GM21529 (cell line): ENCODE data around the gene SRD5A1.

Experiments used
- ATAC-seq: cut with Tn5 transposase; IDR thresholded peaks from one replicate; pipeline ENCODE4 v1.9.1; 2021; ENCODE audit not compliant: unreplicated experiment

The SRD5A1 gene

GRCh38 chr5:6632888-6633468 lies at the start of gene SRD5A1, which contains the start of gene NSUN2:
TSS of gene SRD5A1 (plus strand) at chr5:6633440. CDS start at chr5:6633577, 137 bp downstream.
TSS of gene NSUN2 (minus strand) at chr5:6633044. CDS start at chr5:6632979, 65 bp downstream.
- peak; percentile 90 for ATAC-seq

- no peak for ATAC-seq
These were observed 49.1 kb upstream of the SRD5A1 start for GRCh38 chr5:6584101-6584645.

GRCh38 chr5:6584727-6585126 lies 48.5 kb upstream of the SRD5A1 start:
- no peak for ATAC-seq

GRCh38 chr5:6585168-6585567 lies 48.1 kb upstream of the SRD5A1 start:
- ATAC-seq: no peak

- no peak for ATAC-seq
These were observed 47.1 kb upstream of the SRD5A1 start for GRCh38 chr5:6585939-6586646.

GRCh38 chr5:6586647-6587042 lies 46.6 kb upstream of the SRD5A1 start:
- ATAC-seq: no peak

- no peak for ATAC-seq
These were observed 46.1 kb upstream of the SRD5A1 start for GRCh38 chr5:6587171-6587570.

- ATAC-seq: no peak
These were observed 42.7 kb upstream of the SRD5A1 start for GRCh38 chr5:6590581-6590980.

- no peak for ATAC-seq
These were observed 41.5 kb upstream of the SRD5A1 start for GRCh38 chr5:6591671-6592288.

GRCh38 chr5:6592601-6593000 lies 40.6 kb upstream of the SRD5A1 start:
- ATAC-seq: no peak

GRCh38 chr5:6593148-6594016 lies 39.9 kb upstream of the SRD5A1 start:
- no peak for ATAC-seq

GRCh38 chr5:6594066-6594465 lies 39.2 kb upstream of the SRD5A1 start:
- no peak for ATAC-seq

- no peak for ATAC-seq
These were observed 37.8 kb upstream of the SRD5A1 start for GRCh38 chr5:6595405-6595804.

- no peak for ATAC-seq
These were observed 36.9 kb upstream of the SRD5A1 start for GRCh38 chr5:6596388-6596787.

- ATAC-seq: no peak
These were observed 35.7 kb upstream of the SRD5A1 start for GRCh38 chr5:6597557-6597956.

- ATAC-seq: no peak
These were observed 34.8 kb upstream of the SRD5A1 start for GRCh38 chr5:6598351-6598900.

GRCh38 chr5:6599739-6600138 lies 33.5 kb upstream of the SRD5A1 start:
- ATAC-seq: no peak

- ATAC-seq: no peak
These were observed 32.0 kb upstream of the SRD5A1 start for GRCh38 chr5:6601271-6601670.

- no peak for ATAC-seq
These were observed 31.4 kb upstream of the SRD5A1 start for GRCh38 chr5:6601816-6602215.

- no peak for ATAC-seq
These were observed 30.8 kb upstream of the SRD5A1 start for GRCh38 chr5:6602441-6602840.

GRCh38 chr5:6603643-6604042 lies 29.6 kb upstream of the SRD5A1 start:
- no peak for ATAC-seq
